GM12874 (cell line): ENCODE measurements around the gene PIEZO1.

Experiments used
- CTCF ChIP-seq: IDR thresholded peaks from 2 replicates; pipeline ENCODE4 v1.5.1; 2011; ENCODE audit warnings: low read depth, mild to moderate bottlenecking, control low read depth, low read length, moderate library complexity; ENCODE audit not compliant: insufficient read depth

PIEZO1 gene

GRCh38 chr16:88692861-88693260 is 92.2 kb downstream of the PIEZO1 start:
- TF ChIP-seq CTCF, result no peak

GRCh38 chr16:88691924-88692560 is 93.0 kb downstream of the PIEZO1 start:
- no peak for TF ChIP-seq CTCF

GRCh38 chr16:88691129-88691813 is 93.7 kb downstream of the PIEZO1 start:
- no peak for TF ChIP-seq CTCF

- TF ChIP-seq CTCF, result no peak
Measured at GRCh38 chr16:88690341-88691128, 94.5 kb downstream of the PIEZO1 start.

GRCh38 chr16:88688013-88688778 is 96.8 kb downstream of the PIEZO1 start:
- TF ChIP-seq CTCF, result no peak

- TF ChIP-seq CTCF, result no peak
Measured at GRCh38 chr16:88687676-88688012, 97.4 kb downstream of the PIEZO1 start.

- no peak for TF ChIP-seq CTCF
Measured at GRCh38 chr16:88687254-88687576, 97.8 kb downstream of the PIEZO1 start.
